HEK293 (cell line): ENCODE data around the gene ACTR6.
"Not testable (repeated sequence)": the region's sequence is repeated elsewhere in the genome, so short reads cannot be mapped to it uniquely, and the experiment has no call there.

ENCODE experiments used
- CTCF ChIA-PET: fragments of 350-600 bp; formaldehyde crosslinking; extraction: SDS; loops from one replicate; lab custom pipeline; 2021; ENCODE audit warnings: antibody characterized with exemption; lab: Yijun Ruan, JAX
- POLR2A ChIA-PET: fragments of 300-600 bp; formaldehyde crosslinking; extraction: SDS; loops from one replicate; lab custom pipeline; 2020; ENCODE audit warnings: antibody characterized with exemption, inconsistent platforms; lab: Yijun Ruan, JAX
- H3K27ac ChIP-seq: fragments of 200-500 bp; sonication (Bioruptor generic); 2 replicates; pipeline ENCODE4 v1.5.1; 2014; ENCODE audit warnings: low read depth, low read length, control low read depth, inconsistent platforms; ENCODE audit errors: extremely low read depth
- H3K36me3 ChIP-seq, 2 experiments: fragments of 200-500 bp in 1 of 2; sonication (Bioruptor generic) in 1 of 2; 1 replicate in 1 of 2; 2 replicates in 1 of 2; pipeline ENCODE4 v1.5.1; 2014 to 2017; ENCODE audit warnings: inconsistent platforms in 2 of 2, low read length in 2 of 2; ENCODE audit not compliant: control insufficient read depth in 2 of 2, insufficient read depth in 1 of 2
- H3K4me1 ChIP-seq: fragments of 200-500 bp; sonication (Bioruptor generic); 2 replicates; pipeline ENCODE4 v1.5.1; 2014; ENCODE audit warnings: mild to moderate bottlenecking, low read length, inconsistent platforms; ENCODE audit not compliant: control insufficient read depth, insufficient read depth
- H3K4me3 ChIP-seq: 2 replicates; pipeline ENCODE4 v1.5.1; 2011; ENCODE audit warnings: low read depth, mild to moderate bottlenecking, control low read depth, low read length, moderate library complexity
- H3K9me3 ChIP-seq: fragments of 200-500 bp; sonication (Bioruptor generic); 2 replicates; pipeline ENCODE4 v1.5.1; 2014; ENCODE audit warnings: low read depth, low read length, inconsistent platforms; ENCODE audit not compliant: control insufficient read depth, insufficient read depth
- CTCF ChIP-seq: fragments of 450-650 bp; formaldehyde crosslinking; IDR thresholded peaks from 2 replicates; pipeline ENCODE4 v1.5.1; 2016; ENCODE audit warnings: missing biosample characterization, missing genetic modification characterization
- KLF7 ChIP-seq: fragments of 450-650 bp; formaldehyde crosslinking; IDR thresholded peaks from 2 replicates; pipeline ENCODE4 v1.5.1; 2016; ENCODE audit warnings: missing biosample characterization, missing genetic modification characterization, borderline replicate concordance
- KLF9 ChIP-seq: fragments of 450-650 bp; formaldehyde crosslinking; IDR thresholded peaks from 2 replicates; pipeline ENCODE4 v1.5.1; 2016; ENCODE audit warnings: missing biosample characterization, missing genetic modification characterization, low read depth
- MYNN ChIP-seq: fragments of 450-650 bp; formaldehyde crosslinking; IDR thresholded peaks from 2 replicates; pipeline ENCODE4 v1.5.1; 2016; ENCODE audit warnings: missing biosample characterization, missing genetic modification characterization, borderline replicate concordance
- ZBTB1 ChIP-seq: fragments of 450-650 bp; formaldehyde crosslinking; IDR thresholded peaks from 2 replicates; pipeline ENCODE4 v1.5.1; 2016; ENCODE audit warnings: missing biosample characterization, missing genetic modification characterization
- ZBTB7A ChIP-seq: fragments of 450-650 bp; formaldehyde crosslinking; IDR thresholded peaks from 2 replicates; pipeline ENCODE4 v1.5.1; 2016; ENCODE audit warnings: low read depth, missing biosample characterization, missing genetic modification characterization
- ZEB2 ChIP-seq: fragments of 450-650 bp; formaldehyde crosslinking; IDR thresholded peaks from 2 replicates; pipeline ENCODE4 v1.5.1; 2016; ENCODE audit warnings: missing biosample characterization, missing genetic modification characterization
- ZNF121 ChIP-seq: fragments of 450-650 bp; formaldehyde crosslinking; IDR thresholded peaks from 2 replicates; pipeline ENCODE4 v1.5.1; 2016; ENCODE audit warnings: missing biosample characterization, missing genetic modification characterization
- ZNF184 ChIP-seq: fragments of 450-650 bp; IDR thresholded peaks from 2 replicates; pipeline ENCODE4 v1.5.1; 2018; ENCODE audit warnings: missing biosample characterization, mild to moderate bottlenecking, missing genetic modification characterization
- ZNF37A ChIP-seq: fragments of 450-650 bp; IDR thresholded peaks from 2 replicates; pipeline ENCODE4 v1.5.1; 2018; ENCODE audit warnings: missing biosample characterization, missing genetic modification characterization
- ZNF391 ChIP-seq: fragments of 450-650 bp; formaldehyde crosslinking; IDR thresholded peaks from 2 replicates; pipeline ENCODE4 v1.5.1; 2016; ENCODE audit warnings: low read depth, missing biosample characterization, missing genetic modification characterization, borderline replicate concordance
- ZNF555 ChIP-seq: fragments of 450-650 bp; formaldehyde crosslinking; conservative IDR thresholded peaks from 2 replicates; pipeline ENCODE4 v1.5.1; 2017; ENCODE audit warnings: missing biosample characterization, mild to moderate bottlenecking, missing genetic modification characterization, inconsistent platforms
- ZNF621 ChIP-seq: fragments of 450-650 bp; formaldehyde crosslinking; IDR thresholded peaks from 2 replicates; pipeline ENCODE4 v1.5.1; 2017; ENCODE audit warnings: missing biosample characterization, missing genetic modification characterization
- ZNF629 ChIP-seq: fragments of 450-650 bp; formaldehyde crosslinking; IDR thresholded peaks from 2 replicates; pipeline ENCODE4 v1.5.1; 2017; ENCODE audit warnings: missing biosample characterization, missing genetic modification characterization
- ZNF639 ChIP-seq: fragments of 450-650 bp; formaldehyde crosslinking; IDR thresholded peaks from 2 replicates; pipeline ENCODE4 v1.5.1; 2016; ENCODE audit warnings: missing biosample characterization, missing genetic modification characterization
- ZNF654 ChIP-seq: fragments of 450-650 bp; formaldehyde crosslinking; IDR thresholded peaks from 2 replicates; pipeline ENCODE4 v1.5.1; 2016; ENCODE audit warnings: low read depth, missing biosample characterization, missing genetic modification characterization
- ZNF843 ChIP-seq: fragments of 450-650 bp; formaldehyde crosslinking; IDR thresholded peaks from 2 replicates; pipeline ENCODE4 v1.5.1; 2016; ENCODE audit warnings: missing biosample characterization, missing genetic modification characterization

ACTR6 gene

GRCh38 chr12:100219328-100220109 is 18.9 kb downstream of the ACTR6 start (continued):
- TF ChIP-seq ZNF555 (tag by site-specific recombination) = no peak

GRCh38 chr12:100221523-100221922 is 20.9 kb downstream of the ACTR6 start:
- ChIA-PET CTCF (interaction anchor here (1.0 to 1.2 kb wide), 2 partner anchors 45 to 67 kb away, joined by 3 read pairs; no protein-coding TSS in a partner anchor), POLR2A (no interaction called here)
- H3K36me3 ChIP-seq = peaks cover 30 to 35% of the 10 kb centered on the region in 2 experiments
- no peak for TF ChIP-seq KLF7 (tag by site-specific recombination)
- no peak for TF ChIP-seq ZNF629 (tag by site-specific recombination)
- TF ChIP-seq, all 188 proteins: peak for 0
- Histone ChIP-seq H3K27ac (no peak overlapping the region), H3K9me3 (no peaks in the 10 kb centered on the region), H3K4me3 (no peak overlapping the region), H3K4me1 (peaks cover 17% of the 10 kb centered on the region)

- H3K4me3 ChIP-seq, H3K9me3 ChIP-seq, H3K27ac ChIP-seq, CTCF ChIA-PET: not testable (repeated sequence)
- peaks cover 30 to 35% of the 10 kb centered on the region in 2 experiments for H3K36me3 ChIP-seq
- peaks cover 17% of the 10 kb centered on the region for H3K4me1 ChIP-seq
- POLR2A ChIA-PET = interaction anchor here (0.7 kb wide), 1 partner anchor 18 kb away, joined by 5 read pairs; no protein-coding TSS in a partner anchor
These were observed 21.6 kb downstream of the ACTR6 start for GRCh38 chr12:100222173-100222572.

GRCh38 chr12:100225491-100225890 is 24.9 kb downstream of the ACTR6 start:
- TF ChIP-seq ZNF37A (tag by site-specific recombination) (no peak), ZNF639 (tag by site-specific recombination) (no peak), KLF9 (tag by site-specific recombination) (no peak), ZEB2 (tag by site-specific recombination) (0 out of 2 replicates have a peak, but pooled peaks have one; percentile 14), ZBTB7A (tag by site-specific recombination) (no peak)
- H3K4me1 ChIP-seq = peaks cover 8% of the 10 kb centered on the region; the same call in 1 of the 2 replicates
- H3K4me3 ChIP-seq = no peak overlapping the region
- H3K36me3 ChIP-seq = peaks cover 18 to 27% of the 10 kb centered on the region in 2 experiments
- H3K9me3 ChIP-seq = no peaks in the 10 kb centered on the region
- H3K27ac ChIP-seq = no peak overlapping the region
- CTCF ChIA-PET = interaction anchor here (0.8 kb wide), 1 partner anchor 123 kb away, joined by 3 read pairs; no protein-coding TSS in a partner anchor
- POLR2A ChIA-PET = no interaction called here

- H3K36me3 ChIP-seq = peaks cover 0 to 13% of the 10 kb centered on the region in 2 experiments
- no peak for TF ChIP-seq MYNN (tag by site-specific recombination)
- TF ChIP-seq ZNF121 (tag by site-specific recombination) = peak; percentile 50; the same call in 1 of the 2 replicates
- no peak for TF ChIP-seq ZNF184 (tag by site-specific recombination)
- no peak for TF ChIP-seq KLF7 (tag by site-specific recombination)
- TF ChIP-seq ZNF621 (tag by site-specific recombination) = no peak
- no peak for TF ChIP-seq ZBTB1
- no peak for TF ChIP-seq ZNF843 (tag by site-specific recombination)
- TF ChIP-seq CTCF (tag by site-specific recombination) = peak; percentile 35; the same call in 1 of the 2 replicates
- TF ChIP-seq ZNF654 (tag by site-specific recombination) = peak; percentile 67
- TF ChIP-seq ZNF391 (tag by site-specific recombination) = no peak
- POLR2A ChIA-PET = interaction anchor here (1.1 to 1.5 kb wide), 2 partner anchors 38 to 74 kb away, joined by 3 to 8 read pairs; partner anchors contain the start of genes DEPDC4 and SCYL2
- H3K9me3 ChIP-seq = no peaks in the 10 kb centered on the region
- no peak overlapping the region for H3K4me3 ChIP-seq
- H3K27ac ChIP-seq = no peak overlapping the region
- H3K4me1 ChIP-seq = peaks cover 2% of the 10 kb centered on the region; the same call in 1 of the 2 replicates
- CTCF ChIA-PET = interaction anchor here (0.6 to 1.1 kb wide), 2 partner anchors 27 to 411 kb away, joined by 3 to 5 read pairs; no protein-coding TSS in a partner anchor
These were observed 28.5 kb downstream of the ACTR6 start for GRCh38 chr12:100229036-100229635.
